ENCODE measurements around the gene PARVG.

DNA sequence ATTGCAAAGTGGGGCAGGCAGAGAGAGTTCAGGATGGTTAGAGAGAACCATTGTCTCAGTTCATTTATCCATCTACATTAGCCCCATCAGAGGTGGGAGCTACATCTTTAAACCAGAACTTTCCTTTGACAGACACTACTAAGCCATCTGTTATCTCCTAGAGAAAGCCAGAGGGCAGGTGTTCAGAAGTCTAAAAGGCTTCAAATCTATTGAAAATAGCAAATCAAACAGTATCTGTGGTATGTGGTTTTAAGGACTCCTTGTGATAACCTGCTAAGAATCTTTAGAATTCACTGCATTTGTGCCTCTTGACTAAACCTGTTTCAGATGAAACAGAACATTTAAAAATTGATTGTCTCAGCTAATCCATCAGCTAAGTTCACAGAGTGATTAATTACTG is 43.9 kb upstream of the PARVG start:
- TF ChIP-seq, protein P1, sequence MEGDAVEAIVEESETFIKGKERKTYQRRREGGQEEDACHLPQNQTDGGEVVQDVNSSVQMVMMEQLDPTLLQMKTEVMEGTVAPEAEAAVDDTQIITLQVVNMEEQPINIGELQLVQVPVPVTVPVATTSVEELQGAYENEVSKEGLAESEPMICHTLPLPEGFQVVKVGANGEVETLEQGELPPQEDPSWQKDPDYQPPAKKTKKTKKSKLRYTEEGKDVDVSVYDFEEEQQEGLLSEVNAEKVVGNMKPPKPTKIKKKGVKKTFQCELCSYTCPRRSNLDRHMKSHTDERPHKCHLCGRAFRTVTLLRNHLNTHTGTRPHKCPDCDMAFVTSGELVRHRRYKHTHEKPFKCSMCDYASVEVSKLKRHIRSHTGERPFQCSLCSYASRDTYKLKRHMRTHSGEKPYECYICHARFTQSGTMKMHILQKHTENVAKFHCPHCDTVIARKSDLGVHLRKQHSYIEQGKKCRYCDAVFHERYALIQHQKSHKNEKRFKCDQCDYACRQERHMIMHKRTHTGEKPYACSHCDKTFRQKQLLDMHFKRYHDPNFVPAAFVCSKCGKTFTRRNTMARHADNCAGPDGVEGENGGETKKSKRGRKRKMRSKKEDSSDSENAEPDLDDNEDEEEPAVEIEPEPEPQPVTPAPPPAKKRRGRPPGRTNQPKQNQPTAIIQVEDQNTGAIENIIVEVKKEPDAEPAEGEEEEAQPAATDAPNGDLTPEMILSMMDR (IDR thresholded peaks at IDR 0.05; ENCODE audit: low read depth, low read length): no peak
- TF ChIP-seq, protein P2, sequence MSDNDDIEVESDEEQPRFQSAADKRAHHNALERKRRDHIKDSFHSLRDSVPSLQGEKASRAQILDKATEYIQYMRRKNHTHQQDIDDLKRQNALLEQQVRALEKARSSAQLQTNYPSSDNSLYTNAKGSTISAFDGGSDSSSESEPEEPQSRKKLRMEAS (IDR thresholded peaks at IDR 0.05; ENCODE audit: low read depth, low read length): no peak
- no peak for TF ChIP-seq POLR2A (IDR thresholded peaks at IDR 0.05; ENCODE audit: extremely low read depth, insufficient read length)

Data from NB4 (cell line).